GM12873 (cell line): Measurements from ENCODE around the gene RTTN.

Source experiments
- TF ChIP-seq, protein P1 (sequence below): IDR thresholded peaks from 2 replicates; pipeline ENCODE4 v1.5.1; 2012; ENCODE audit warnings: low read depth, mild to moderate bottlenecking, moderate library complexity, low read length, control low read depth; ENCODE audit not compliant: insufficient read depth; ENCODE audit errors: missing control alignments

The RTTN gene

DNA sequence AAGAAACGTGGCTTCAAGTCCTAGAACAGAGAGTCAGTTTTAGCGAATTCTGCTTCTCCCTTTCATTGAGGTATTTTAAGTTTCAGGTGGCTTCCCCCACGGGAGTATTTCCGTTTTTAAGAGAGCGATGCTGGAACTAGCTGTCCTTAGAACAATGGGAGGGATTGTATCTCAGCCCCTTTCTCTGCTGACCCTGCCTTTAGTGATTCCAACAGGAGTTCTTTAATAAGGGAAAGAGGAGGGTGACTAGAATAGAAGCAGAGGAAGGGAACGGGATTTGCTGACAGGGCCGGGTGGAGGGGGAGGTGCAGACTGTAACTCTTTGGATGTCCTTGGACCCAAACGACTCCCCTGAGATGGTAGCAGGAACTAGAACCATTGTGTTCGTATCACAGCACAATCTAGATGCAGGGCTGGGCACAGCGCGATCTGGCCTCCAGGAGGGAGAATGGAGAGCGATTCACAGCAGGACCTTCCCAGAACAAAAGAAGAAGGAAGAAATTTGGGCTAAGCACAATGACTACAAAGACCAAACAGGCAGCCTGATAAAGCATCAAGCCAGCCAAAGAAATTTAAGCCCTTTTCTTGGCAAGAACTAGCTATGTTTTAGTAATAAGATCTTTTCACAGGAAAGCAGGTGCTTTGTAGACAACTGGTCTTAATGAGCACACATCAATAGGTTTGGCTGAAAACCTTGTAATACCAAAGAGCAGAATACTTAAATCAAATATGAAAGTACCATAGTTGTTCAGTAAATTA lies 15.8 kb upstream of the RTTN start:
- TF ChIP-seq, protein P1, sequence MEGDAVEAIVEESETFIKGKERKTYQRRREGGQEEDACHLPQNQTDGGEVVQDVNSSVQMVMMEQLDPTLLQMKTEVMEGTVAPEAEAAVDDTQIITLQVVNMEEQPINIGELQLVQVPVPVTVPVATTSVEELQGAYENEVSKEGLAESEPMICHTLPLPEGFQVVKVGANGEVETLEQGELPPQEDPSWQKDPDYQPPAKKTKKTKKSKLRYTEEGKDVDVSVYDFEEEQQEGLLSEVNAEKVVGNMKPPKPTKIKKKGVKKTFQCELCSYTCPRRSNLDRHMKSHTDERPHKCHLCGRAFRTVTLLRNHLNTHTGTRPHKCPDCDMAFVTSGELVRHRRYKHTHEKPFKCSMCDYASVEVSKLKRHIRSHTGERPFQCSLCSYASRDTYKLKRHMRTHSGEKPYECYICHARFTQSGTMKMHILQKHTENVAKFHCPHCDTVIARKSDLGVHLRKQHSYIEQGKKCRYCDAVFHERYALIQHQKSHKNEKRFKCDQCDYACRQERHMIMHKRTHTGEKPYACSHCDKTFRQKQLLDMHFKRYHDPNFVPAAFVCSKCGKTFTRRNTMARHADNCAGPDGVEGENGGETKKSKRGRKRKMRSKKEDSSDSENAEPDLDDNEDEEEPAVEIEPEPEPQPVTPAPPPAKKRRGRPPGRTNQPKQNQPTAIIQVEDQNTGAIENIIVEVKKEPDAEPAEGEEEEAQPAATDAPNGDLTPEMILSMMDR: no peak

DNA sequence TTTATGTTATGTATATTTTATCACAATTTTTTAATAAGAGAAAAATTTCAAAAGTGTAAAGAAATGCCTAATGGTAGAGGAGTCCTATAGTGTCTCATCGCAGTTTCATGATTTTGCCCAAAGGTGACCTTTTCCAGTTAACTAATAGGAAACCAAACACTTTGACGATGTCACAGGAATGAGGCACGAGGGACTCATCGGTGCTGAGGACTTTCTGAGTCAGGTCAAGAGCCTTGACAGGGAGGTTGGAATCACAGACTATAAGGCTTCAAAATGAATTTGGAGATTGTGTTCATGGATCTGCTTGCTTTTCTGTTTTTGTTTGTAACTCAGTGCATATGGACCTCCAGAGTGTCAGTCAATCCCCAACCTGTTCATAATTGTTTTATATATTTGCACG lies 15.1 kb upstream of the RTTN start:
- TF ChIP-seq, protein P1: no peak

DNA sequence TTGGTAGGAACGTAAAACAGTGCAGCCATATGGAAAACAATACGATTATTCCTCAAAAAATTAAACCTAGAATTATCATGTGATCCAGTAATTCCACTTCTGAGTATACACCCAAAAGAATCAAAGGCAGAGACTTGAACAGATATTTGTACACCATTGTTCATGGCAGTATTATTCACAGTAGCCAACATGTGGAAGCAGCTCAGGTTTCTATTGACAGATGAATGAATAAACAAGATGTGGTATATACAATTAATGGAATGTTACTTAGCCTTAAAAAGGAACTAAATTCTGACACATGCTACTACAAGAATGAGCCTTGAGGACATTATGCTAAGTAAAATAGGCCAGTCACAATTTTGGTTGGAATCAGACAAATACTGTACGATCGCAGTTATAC lies 14.2 kb upstream of the RTTN start:
- TF ChIP-seq, protein P1: no peak

DNA sequence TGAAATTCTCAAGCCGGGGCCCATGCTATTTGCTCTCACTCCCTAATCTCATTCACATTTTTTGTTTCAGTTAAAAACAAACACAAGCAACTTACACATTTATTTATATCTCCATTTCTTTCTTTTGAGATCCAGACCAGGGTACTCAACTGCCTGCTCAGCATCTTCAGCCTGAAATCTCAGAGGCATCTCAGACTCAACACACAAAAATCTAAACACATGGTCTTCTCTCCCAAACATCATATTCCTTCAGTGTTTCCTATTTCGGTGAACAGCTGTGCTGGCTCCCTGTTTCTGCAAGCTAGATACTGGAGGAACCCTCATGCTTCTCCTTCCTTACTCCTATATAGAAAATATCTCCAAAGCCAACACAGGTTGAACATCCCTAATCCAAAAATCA lies 11.3 kb upstream of the RTTN start:
- TF ChIP-seq, protein P1: no peak

DNA sequence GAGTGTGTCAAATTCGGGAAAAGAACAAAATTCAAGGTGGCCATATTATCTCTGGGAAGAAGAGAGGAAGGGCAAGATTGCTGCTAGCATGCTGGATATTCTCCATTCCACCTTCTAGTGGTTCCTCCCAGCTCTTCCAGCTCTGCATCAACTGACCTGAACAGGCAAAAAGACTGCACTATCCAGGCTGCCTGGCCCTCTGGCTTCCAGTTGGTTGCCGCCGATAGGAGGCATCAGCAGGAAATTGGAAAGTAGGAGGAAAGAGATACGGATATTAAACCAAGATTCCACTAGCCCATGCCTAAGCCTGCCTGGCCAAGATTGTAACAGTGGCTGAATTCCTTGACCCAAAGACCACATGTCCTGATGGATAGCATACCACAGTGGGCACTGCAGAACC lies 1.7 kb upstream of the RTTN start:
- TF ChIP-seq, protein P1: no peak

DNA sequence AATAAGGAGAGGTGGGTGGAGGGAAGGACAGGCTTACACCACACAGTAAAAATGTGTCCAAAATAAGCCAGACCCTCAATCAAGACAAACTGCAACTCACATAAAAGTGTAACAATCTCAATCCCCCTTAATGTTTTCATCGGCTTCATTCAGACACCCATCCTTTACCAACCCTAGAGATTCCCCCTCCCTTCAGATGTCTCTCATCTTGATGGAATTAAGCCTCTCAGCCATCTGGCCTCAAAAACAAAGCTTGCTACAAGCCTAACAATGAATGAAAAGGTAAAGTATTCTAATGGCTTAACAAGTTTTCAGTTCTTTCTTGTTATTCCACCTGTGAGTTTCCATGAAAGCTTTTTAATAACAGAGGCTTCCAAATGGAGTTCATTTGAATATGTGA lies 5.2 kb downstream of the RTTN start:
- TF ChIP-seq, protein P1: no peak

DNA sequence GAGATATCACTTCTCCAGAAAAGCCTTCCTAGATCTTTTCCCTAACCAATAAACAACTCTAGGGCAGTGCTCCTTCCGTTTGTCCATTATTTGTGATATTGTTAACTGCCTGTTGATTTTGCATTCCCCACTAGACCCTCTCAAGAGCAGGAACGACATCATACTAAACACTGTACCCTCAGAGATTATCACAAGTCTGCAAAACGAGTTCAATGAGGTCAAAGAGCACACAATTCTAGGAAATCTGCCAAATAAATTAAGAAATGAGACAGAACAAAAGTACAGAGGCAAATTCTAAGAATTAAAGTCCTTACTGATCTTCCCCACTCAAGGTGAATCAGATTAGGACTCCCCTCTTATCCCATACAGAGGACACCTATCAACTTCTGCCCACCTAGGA lies 7.6 kb downstream of the RTTN start:
- TF ChIP-seq, protein P1: no peak
